Nephron progenitor cell (in vitro differentiated cells): Measurements from ENCODE around the gene CHL1.

Experiments used
- DNase-seq: peaks from one replicate; pipeline ENCODE4 v3.0.0; 2021
- H3K27ac Mint-ChIP-seq: 2 replicates; pipeline ENCODE4 v1.8.0; 2021; ENCODE audit warnings: mild to moderate bottlenecking, moderate library complexity, mixed read lengths
- H3K27me3 Mint-ChIP-seq: 2 replicates; pipeline ENCODE4 v1.8.0; 2021; ENCODE audit warnings: mild to moderate bottlenecking, low read depth, mixed read lengths; ENCODE audit not compliant: poor library complexity
- H3K36me3 Mint-ChIP-seq: 2 replicates; pipeline ENCODE4 v1.8.0; 2021; ENCODE audit warnings: low read depth, mixed read lengths
- H3K4me1 Mint-ChIP-seq: 2 replicates; pipeline ENCODE4 v1.8.0; 2021; ENCODE audit warnings: mixed read lengths
- H3K4me3 Mint-ChIP-seq: 2 replicates; pipeline ENCODE4 v1.8.0; 2021; ENCODE audit warnings: mild to moderate bottlenecking, moderate library complexity, mixed read lengths
- H3K9me3 Mint-ChIP-seq: 2 replicates; pipeline ENCODE4 v1.8.0; 2021; ENCODE audit warnings: mild to moderate bottlenecking, moderate library complexity, mixed read lengths
- TF ChIP-seq, protein P1 (sequence below): fragments of 200-600 bp; sonication (generic); IDR thresholded peaks from 2 replicates; pipeline ENCODE4 v1.5.0; 2021; ENCODE audit warnings: antibody characterized with exemption

Gene CHL1

GRCh38 chr3:291028-291427 lies 94.5 kb downstream of the CHL1 start:
- H3K36me3 Mint-ChIP-seq: no peaks in the 10 kb centered on the region
- no peaks in the 10 kb centered on the region for H3K27me3 Mint-ChIP-seq
- DNase-seq: no peak
- no peak overlapping the region for H3K4me3 Mint-ChIP-seq
- no peak overlapping the region for H3K27ac Mint-ChIP-seq
- TF ChIP-seq, protein P1, sequence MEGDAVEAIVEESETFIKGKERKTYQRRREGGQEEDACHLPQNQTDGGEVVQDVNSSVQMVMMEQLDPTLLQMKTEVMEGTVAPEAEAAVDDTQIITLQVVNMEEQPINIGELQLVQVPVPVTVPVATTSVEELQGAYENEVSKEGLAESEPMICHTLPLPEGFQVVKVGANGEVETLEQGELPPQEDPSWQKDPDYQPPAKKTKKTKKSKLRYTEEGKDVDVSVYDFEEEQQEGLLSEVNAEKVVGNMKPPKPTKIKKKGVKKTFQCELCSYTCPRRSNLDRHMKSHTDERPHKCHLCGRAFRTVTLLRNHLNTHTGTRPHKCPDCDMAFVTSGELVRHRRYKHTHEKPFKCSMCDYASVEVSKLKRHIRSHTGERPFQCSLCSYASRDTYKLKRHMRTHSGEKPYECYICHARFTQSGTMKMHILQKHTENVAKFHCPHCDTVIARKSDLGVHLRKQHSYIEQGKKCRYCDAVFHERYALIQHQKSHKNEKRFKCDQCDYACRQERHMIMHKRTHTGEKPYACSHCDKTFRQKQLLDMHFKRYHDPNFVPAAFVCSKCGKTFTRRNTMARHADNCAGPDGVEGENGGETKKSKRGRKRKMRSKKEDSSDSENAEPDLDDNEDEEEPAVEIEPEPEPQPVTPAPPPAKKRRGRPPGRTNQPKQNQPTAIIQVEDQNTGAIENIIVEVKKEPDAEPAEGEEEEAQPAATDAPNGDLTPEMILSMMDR: no peak
- H3K9me3 Mint-ChIP-seq: no peaks in the 10 kb centered on the region
- peaks cover 6% of the 10 kb centered on the region for H3K4me1 Mint-ChIP-seq

- DNase-seq: no peak
- Mint-ChIP-seq H3K27ac (no peak overlapping the region), H3K27me3 (peaks cover 2% of the 10 kb centered on the region), H3K9me3 (no peaks in the 10 kb centered on the region), H3K4me3 (no peak overlapping the region), H3K4me1 (peaks cover 6% of the 10 kb centered on the region), H3K36me3 (no peaks in the 10 kb centered on the region)
- TF ChIP-seq, protein P1: no peak
Measured at GRCh38 chr3:291646-292436, 95.3 kb downstream of the CHL1 start.

DNA sequence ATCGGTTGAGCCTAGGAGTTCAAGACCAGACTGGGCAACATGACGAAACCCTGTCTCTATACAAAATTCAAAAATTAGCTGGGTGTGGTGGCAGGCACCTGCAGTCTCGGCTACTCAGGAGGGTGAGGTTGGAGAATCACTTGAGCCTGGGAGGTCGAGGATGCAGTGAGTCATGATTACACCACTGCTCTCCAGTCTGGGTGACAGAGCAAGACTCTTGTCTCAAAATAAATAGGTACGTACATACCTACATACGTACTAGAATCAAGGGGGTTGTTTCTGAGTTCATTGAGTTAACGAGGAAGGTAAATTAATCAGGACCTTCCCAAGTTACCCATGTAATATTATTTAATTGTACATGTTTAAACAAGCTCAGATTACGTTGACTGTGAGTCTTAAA lies 97.5 kb downstream of the CHL1 start:
- peaks cover 3% of the 10 kb centered on the region for H3K27me3 Mint-ChIP-seq
- no peak overlapping the region for H3K27ac Mint-ChIP-seq
- H3K36me3 Mint-ChIP-seq: no peaks in the 10 kb centered on the region
- TF ChIP-seq, protein P1: no peak
- peaks cover 6% of the 10 kb centered on the region for H3K4me1 Mint-ChIP-seq
- H3K4me3 Mint-ChIP-seq: no peak overlapping the region
- H3K9me3 Mint-ChIP-seq: no peaks in the 10 kb centered on the region
- DNase-seq: no peak

GRCh38 chr3:294581-294980 lies 98.0 kb downstream of the CHL1 start:
- Mint-ChIP-seq H3K27ac (no peak overlapping the region), H3K4me1 (peaks cover 6% of the 10 kb centered on the region), H3K27me3 (peaks cover 3% of the 10 kb centered on the region), H3K4me3 (no peak overlapping the region), H3K9me3 (no peaks in the 10 kb centered on the region), H3K36me3 (no peaks in the 10 kb centered on the region)
- no peak for DNase-seq
- TF ChIP-seq, protein P1: no peak

DNA sequence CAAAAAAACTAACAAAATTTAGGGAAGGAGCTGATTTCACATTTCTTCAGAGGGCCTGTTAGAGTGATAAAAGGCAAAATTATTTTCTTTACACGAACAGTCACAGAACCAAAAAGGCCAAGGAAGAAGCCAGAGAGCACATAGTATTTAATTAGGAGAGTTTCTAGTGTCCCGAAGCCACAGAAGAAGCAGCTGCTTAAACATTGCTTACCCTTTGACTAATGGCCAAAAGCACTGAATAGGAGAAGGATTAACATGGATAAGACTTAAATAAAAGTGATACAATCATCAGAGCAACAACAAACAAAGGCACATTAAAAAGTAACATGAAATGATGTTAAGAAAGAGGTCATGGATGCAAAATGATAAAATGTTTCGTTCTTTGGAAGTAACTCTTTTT lies 98.6 kb downstream of the CHL1 start:
- Mint-ChIP-seq H3K4me1 (peaks cover 6% of the 10 kb centered on the region), H3K36me3 (no peaks in the 10 kb centered on the region), H3K9me3 (no peaks in the 10 kb centered on the region), H3K27me3 (peaks cover 3% of the 10 kb centered on the region), H3K4me3 (no peak overlapping the region), H3K27ac (peak overlapping the region; percentile 26)
- TF ChIP-seq, protein P1: no peak
- no peak for DNase-seq

DNA sequence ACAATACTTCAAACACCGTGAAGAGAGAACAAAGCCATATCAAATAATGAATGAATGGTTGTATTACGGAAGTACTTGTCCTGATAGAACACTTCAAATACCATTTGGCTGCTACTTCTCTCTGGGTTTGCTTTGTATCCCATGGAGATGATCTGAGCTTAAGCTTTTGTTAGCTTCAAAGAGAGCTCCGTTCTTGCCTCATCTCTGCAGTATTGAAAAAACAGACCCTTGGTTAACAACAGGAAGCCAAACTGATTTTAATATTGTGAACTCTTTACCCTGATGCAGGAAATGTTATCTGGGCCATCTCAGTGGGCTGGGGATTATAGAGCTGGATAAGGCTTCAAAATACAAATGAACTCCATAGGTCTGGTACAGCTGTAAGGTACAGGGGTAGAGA lies 101.0 kb downstream of the CHL1 start:
- Mint-ChIP-seq H3K27ac (no peak overlapping the region), H3K36me3 (no peaks in the 10 kb centered on the region), H3K4me1 (peaks cover 6% of the 10 kb centered on the region), H3K9me3 (no peaks in the 10 kb centered on the region), H3K4me3 (no peak overlapping the region), H3K27me3 (peaks cover 3% of the 10 kb centered on the region)
- TF ChIP-seq, protein P1: no peak
- no peak for DNase-seq
